ENCODE data around the gene PVALB.

Gene PVALB

GRCh38 chr22:36770513-36771231 lies 46.2 kb downstream of the PVALB start:
- no peak for DNase-seq

GRCh38 chr22:36769541-36770512 lies 47.0 kb downstream of the PVALB start:
- DNase-seq: no peak

- no peak for DNase-seq
These were observed 48.2 kb downstream of the PVALB start for GRCh38 chr22:36768616-36769015.

GRCh38 chr22:36768141-36768540 lies 48.7 kb downstream of the PVALB start:
- DNase-seq: no peak

GRCh38 chr22:36767035-36767775 lies 49.6 kb downstream of the PVALB start:
- DNase-seq: no peak

- no peak for DNase-seq
These were observed 50.8 kb downstream of the PVALB start for GRCh38 chr22:36765943-36766450.

- DNase-seq: no peak
These were observed 51.5 kb downstream of the PVALB start for GRCh38 chr22:36765131-36765942.

GRCh38 chr22:36764641-36765040 lies 52.2 kb downstream of the PVALB start:
- no peak for DNase-seq

GRCh38 chr22:36764060-36764459 lies 52.8 kb downstream of the PVALB start:
- no peak for DNase-seq

- no peak for DNase-seq
These were observed 53.3 kb downstream of the PVALB start for GRCh38 chr22:36763576-36763975.

GRCh38 chr22:36762687-36763260 lies 54.1 kb downstream of the PVALB start:
- no peak for DNase-seq

GRCh38 chr22:36761553-36762240 lies 55.1 kb downstream of the PVALB start:
- DNase-seq: no peak

- no peak for DNase-seq
These were observed 56.0 kb downstream of the PVALB start for GRCh38 chr22:36760786-36761185.

GRCh38 chr22:36759481-36760159 lies 57.2 kb downstream of the PVALB start:
- DNase-seq: no peak

GRCh38 chr22:36758792-36759271 lies 58.0 kb downstream of the PVALB start:
- DNase-seq: no peak

GRCh38 chr22:36757668-36758211 lies 59.1 kb downstream of the PVALB start:
- peak; percentile 27 for DNase-seq

- no peak for DNase-seq
These were observed 59.8 kb downstream of the PVALB start for GRCh38 chr22:36756746-36757655.

GRCh38 chr22:36756031-36756430 lies 60.8 kb downstream of the PVALB start:
- DNase-seq: no peak

GRCh38 chr22:36755316-36755715 lies 61.5 kb downstream of the PVALB start:
- DNase-seq: no peak

Measured in NK-92 treated with Interleukin-12 subunit alpha and Interleukin-12 subunit beta, amount 100 ng/mL, for 24 hours (cell line).